ENCODE measurements around the gene ONECUT3. TPM values are rescaled to one million over a fixed set of nuclear protein-coding genes. Genes with fewer than 3 reads are reported as not detected.

The ONECUT3 gene
- total RNA-seq, 1 experiment from 2014 or later = 0.04 TPM

DNA sequence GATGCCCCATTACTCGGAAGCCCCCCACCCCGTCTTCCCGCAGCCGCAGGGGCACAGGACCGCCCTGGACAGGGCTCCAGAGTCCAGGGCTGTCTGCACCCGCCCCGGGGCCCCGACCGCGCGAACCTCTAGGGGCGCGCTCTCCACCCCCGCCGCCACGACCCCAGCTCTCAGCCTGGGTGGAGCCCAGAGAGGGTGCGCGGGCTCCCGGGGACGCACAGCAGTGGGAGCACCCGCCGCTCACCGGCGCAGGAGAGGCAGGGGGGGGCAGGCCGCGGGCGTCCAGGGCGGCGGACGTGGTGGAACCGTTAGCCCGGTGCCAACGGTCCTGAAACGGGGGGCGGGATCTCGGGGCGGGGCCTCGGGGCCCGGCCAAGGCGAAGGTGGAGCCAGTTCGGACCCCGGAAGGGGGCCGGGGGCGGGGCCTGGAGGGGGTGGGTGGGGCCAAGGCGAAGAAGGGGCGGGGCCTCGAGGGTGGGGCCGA lies 58.7 kb downstream of the ONECUT3 start, which contains the start of gene ATP8B3 (continued):
- TF ChIP-seq, protein P1, sequence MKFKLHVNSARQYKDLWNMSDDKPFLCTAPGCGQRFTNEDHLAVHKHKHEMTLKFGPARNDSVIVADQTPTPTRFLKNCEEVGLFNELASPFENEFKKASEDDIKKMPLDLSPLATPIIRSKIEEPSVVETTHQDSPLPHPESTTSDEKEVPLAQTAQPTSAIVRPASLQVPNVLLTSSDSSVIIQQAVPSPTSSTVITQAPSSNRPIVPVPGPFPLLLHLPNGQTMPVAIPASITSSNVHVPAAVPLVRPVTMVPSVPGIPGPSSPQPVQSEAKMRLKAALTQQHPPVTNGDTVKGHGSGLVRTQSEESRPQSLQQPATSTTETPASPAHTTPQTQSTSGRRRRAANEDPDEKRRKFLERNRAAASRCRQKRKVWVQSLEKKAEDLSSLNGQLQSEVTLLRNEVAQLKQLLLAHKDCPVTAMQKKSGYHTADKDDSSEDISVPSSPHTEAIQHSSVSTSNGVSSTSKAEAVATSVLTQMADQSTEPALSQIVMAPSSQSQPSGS (CRISPR knock-in tag; IDR thresholded peaks at IDR 0.05; ENCODE audit: borderline replicate concordance, low read depth) = no peak
- no peak for TF ChIP-seq ZNF219 (CRISPR knock-in tag; IDR thresholded peaks at IDR 0.05; ENCODE audit: borderline replicate concordance)
- TF ChIP-seq MYBL2 (CRISPR knock-in tag; IDR thresholded peaks at IDR 0.05) = no peak
- TF ChIP-seq SOX15 (CRISPR knock-in tag; IDR thresholded peaks at IDR 0.05) = no peak
- TF ChIP-seq CREM (CRISPR knock-in tag; IDR thresholded peaks at IDR 0.05) = no peak
- TF ChIP-seq, protein P2, sequence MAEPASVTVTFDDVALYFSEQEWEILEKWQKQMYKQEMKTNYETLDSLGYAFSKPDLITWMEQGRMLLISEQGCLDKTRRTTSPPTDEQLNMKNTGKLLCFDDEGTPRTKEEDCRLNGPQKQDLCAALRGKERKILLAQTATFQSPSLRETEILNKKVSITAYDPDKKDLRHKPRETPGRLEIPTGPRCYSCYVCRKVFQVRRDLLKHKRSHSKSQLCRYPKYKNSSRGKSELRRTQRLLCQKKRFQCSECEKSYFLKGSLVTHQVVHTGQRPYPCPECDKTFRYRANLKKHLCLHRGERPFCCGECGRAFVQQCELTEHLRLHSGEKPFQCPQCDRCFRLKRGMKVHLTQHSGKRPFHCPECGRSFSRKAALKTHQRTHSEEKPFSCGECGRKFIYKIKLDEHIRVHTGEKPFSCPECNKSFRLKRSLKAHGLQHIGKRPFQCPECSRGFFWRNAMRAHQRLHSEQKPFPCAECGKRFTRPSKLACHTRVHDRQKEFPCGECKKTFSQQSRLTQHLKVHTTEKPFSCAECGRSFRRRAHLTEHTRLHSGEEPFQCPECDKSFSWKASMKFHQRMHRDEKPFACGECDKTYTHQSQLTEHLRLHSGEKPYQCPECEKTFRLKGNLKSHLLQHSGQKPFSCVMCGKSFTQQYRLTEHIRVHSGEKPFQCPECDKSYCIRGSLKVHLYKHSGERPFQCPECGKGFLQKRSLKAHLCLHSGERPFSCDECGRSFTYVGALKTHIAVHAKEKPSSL (CRISPR knock-in tag; conservative IDR thresholded peaks at IDR 0.05) = no peak
- TF ChIP-seq, protein P3, sequence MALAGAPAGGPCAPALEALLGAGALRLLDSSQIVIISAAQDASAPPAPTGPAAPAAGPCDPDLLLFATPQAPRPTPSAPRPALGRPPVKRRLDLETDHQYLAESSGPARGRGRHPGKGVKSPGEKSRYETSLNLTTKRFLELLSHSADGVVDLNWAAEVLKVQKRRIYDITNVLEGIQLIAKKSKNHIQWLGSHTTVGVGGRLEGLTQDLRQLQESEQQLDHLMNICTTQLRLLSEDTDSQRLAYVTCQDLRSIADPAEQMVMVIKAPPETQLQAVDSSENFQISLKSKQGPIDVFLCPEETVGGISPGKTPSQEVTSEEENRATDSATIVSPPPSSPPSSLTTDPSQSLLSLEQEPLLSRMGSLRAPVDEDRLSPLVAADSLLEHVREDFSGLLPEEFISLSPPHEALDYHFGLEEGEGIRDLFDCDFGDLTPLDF (CRISPR knock-in tag; IDR thresholded peaks at IDR 0.05) = no peak
- TF ChIP-seq, protein P4, sequence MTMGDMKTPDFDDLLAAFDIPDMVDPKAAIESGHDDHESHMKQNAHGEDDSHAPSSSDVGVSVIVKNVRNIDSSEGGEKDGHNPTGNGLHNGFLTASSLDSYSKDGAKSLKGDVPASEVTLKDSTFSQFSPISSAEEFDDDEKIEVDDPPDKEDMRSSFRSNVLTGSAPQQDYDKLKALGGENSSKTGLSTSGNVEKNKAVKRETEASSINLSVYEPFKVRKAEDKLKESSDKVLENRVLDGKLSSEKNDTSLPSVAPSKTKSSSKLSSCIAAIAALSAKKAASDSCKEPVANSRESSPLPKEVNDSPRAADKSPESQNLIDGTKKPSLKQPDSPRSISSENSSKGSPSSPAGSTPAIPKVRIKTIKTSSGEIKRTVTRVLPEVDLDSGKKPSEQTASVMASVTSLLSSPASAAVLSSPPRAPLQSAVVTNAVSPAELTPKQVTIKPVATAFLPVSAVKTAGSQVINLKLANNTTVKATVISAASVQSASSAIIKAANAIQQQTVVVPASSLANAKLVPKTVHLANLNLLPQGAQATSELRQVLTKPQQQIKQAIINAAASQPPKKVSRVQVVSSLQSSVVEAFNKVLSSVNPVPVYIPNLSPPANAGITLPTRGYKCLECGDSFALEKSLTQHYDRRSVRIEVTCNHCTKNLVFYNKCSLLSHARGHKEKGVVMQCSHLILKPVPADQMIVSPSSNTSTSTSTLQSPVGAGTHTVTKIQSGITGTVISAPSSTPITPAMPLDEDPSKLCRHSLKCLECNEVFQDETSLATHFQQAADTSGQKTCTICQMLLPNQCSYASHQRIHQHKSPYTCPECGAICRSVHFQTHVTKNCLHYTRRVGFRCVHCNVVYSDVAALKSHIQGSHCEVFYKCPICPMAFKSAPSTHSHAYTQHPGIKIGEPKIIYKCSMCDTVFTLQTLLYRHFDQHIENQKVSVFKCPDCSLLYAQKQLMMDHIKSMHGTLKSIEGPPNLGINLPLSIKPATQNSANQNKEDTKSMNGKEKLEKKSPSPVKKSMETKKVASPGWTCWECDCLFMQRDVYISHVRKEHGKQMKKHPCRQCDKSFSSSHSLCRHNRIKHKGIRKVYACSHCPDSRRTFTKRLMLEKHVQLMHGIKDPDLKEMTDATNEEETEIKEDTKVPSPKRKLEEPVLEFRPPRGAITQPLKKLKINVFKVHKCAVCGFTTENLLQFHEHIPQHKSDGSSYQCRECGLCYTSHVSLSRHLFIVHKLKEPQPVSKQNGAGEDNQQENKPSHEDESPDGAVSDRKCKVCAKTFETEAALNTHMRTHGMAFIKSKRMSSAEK (CRISPR knock-in tag; IDR thresholded peaks at IDR 0.05; ENCODE audit: borderline replicate concordance) = no peak
- no peak for TF ChIP-seq CREB1 (CRISPR knock-in tag; IDR thresholded peaks at IDR 0.05)
- TF ChIP-seq, protein P5, sequence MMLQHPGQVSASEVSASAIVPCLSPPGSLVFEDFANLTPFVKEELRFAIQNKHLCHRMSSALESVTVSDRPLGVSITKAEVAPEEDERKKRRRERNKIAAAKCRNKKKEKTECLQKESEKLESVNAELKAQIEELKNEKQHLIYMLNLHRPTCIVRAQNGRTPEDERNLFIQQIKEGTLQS (CRISPR knock-in tag; conservative IDR thresholded peaks at IDR 0.05) = no peak
- no peak for TF ChIP-seq ZNF138 (CRISPR knock-in tag; conservative IDR thresholded peaks at IDR 0.05)
- TF ChIP-seq MXD4 (CRISPR knock-in tag; IDR thresholded peaks at IDR 0.05; ENCODE audit: borderline replicate concordance) = no peak
- TF ChIP-seq NR3C1 (CRISPR knock-in tag; conservative IDR thresholded peaks at IDR 0.05; ENCODE audit: low read depth) = no peak
- no peak for TF ChIP-seq RELA (CRISPR knock-in tag; IDR thresholded peaks at IDR 0.05; ENCODE audit: borderline replicate concordance)
- TF ChIP-seq, protein P6, sequence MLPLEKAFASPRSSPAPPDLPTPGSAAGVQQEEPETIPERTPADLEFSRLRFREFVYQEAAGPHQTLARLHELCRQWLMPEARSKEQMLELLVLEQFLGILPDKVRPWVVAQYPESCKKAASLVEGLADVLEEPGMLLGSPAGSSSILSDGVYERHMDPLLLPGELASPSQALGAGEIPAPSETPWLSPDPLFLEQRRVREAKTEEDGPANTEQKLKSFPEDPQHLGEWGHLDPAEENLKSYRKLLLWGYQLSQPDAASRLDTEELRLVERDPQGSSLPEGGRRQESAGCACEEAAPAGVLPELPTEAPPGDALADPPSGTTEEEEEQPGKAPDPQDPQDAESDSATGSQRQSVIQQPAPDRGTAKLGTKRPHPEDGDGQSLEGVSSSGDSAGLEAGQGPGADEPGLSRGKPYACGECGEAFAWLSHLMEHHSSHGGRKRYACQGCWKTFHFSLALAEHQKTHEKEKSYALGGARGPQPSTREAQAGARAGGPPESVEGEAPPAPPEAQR (CRISPR knock-in tag; IDR thresholded peaks at IDR 0.05) = no peak
- TF ChIP-seq ZBTB21 (CRISPR knock-in tag; IDR thresholded peaks at IDR 0.05; ENCODE audit: borderline replicate concordance) = no peak

Data from WTC11 (cell line).